Esophagus squamous epithelium (tissue), 4 donors: Measurements from ENCODE around the gene MAD2L1BP.

ENCODE experiments used
- POLR2A ChIP-seq, 4 donors: fragments of 450-650 bp; IDR thresholded peaks; one replicate each; pipeline ENCODE4 v1.6.1; 2017; ENCODE audit warnings: antibody characterized with exemption in 4 of 4, mild to moderate bottlenecking in 4 of 4, moderate library complexity in 3 of 4
- TF ChIP-seq, protein P1 (sequence below), 6 experiments: fragments of 450-650 bp in 4 of 6; fragments of 200-600 bp in 2 of 6; sonication (generic) in 2 of 6; IDR thresholded peaks; one replicate each; pipeline ENCODE4 v1.5.1; 2016 to 2019; ENCODE audit warnings: antibody characterized with exemption in 6 of 6, mild to moderate bottlenecking in 4 of 6, moderate library complexity in 4 of 6

DNA sequence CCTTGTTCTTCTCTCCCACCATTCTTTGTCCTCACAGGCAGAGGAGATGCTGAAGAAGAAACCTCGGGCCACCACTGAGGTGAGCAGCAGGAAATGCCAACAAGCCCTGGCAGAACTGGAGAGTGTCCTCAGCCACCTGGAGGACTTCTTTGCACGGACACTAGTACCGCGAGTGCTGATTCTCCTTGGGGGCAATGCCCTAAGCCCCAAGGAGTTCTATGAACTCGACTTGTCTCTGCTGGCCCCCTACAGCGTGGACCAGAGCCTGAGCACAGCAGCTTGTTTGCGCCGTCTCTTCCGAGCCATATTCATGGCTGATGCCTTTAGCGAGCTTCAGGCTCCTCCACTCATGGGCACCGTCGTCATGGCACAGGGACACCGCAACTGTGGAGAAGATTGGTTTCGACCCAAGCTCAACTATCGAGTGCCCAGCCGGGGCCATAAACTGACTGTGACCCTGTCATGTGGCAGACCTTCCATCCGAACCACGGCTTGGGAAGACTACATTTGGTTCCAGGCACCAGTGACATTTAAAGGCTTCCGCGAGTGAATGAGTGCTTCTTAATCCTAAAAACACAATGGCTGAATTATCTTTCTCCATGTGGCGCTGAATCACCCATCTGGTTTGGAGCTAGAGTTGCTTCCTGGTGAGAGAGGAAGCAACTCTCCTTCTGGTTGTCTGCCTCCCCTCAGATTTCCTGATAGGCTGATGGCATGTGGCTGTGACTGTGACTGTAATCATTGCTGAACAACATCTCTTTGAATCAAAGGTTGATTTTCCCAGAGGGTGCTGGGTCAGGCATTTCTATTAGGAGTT, 4.6 kb downstream of the MAD2L1BP start:
- TF ChIP-seq, protein P1, sequence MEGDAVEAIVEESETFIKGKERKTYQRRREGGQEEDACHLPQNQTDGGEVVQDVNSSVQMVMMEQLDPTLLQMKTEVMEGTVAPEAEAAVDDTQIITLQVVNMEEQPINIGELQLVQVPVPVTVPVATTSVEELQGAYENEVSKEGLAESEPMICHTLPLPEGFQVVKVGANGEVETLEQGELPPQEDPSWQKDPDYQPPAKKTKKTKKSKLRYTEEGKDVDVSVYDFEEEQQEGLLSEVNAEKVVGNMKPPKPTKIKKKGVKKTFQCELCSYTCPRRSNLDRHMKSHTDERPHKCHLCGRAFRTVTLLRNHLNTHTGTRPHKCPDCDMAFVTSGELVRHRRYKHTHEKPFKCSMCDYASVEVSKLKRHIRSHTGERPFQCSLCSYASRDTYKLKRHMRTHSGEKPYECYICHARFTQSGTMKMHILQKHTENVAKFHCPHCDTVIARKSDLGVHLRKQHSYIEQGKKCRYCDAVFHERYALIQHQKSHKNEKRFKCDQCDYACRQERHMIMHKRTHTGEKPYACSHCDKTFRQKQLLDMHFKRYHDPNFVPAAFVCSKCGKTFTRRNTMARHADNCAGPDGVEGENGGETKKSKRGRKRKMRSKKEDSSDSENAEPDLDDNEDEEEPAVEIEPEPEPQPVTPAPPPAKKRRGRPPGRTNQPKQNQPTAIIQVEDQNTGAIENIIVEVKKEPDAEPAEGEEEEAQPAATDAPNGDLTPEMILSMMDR (IDR thresholded peaks at IDR 0.05), result no peak
- no peak for TF ChIP-seq POLR2A (IDR thresholded peaks at IDR 0.05)
